NCI-H748 (cell line): Measurements from ENCODE around the gene GPLD1.

ENCODE experiments used
- DNase-seq: peaks from one replicate; lab custom pipeline; 2025; ENCODE audit not compliant: unreplicated experiment; lab: John Stamatoyannopoulos, UW

GPLD1 gene

DNA sequence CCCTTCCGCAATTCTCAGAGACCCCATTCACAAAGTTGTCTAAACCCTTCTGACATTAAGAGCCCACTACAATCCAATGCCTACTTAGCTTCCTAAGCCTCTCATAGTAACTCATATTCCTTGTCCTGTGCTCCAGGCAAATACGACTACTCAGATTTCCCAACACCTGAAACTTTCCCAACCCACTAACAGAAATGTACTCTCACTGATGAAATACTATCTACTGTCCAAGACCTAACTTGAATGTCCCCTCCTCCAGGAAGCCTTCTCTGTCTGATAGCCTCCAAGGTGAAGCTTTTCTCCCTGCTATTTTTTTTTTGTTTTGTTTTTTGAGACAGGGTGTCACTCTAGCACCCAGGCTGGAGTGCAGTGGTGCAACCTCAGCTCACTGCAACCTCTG, 30.4 kb downstream of the GPLD1 start:
- DNase-seq, result no peak

GRCh38 chr6:24458134-24458533, 31.2 kb downstream of the GPLD1 start:
- DNase-seq, result no peak

- DNase-seq, result no peak
Measured at GRCh38 chr6:24455061-24455460, 34.3 kb downstream of the GPLD1 start.

GRCh38 chr6:24454452-24454851, 34.9 kb downstream of the GPLD1 start:
- DNase-seq, result no peak

DNA sequence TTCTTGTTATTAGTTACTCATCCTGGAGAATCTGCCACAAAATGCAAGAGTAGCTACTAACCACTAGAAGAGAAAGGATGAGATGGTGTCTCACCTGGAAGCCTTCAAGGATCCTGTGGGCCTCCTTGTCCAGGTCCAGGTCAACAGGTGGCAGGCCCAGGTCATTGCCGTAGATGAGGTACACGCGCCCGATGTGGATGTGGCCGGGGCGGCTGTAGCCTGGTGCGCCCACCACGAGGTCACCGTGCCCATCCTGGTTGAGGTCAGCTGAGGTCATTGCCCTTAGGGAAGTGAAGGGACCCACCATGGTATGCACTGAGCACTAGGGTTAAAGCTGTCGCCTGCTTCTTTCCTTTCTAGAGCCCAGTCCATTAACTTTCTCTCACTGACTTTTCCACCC, 35.5 kb downstream of the GPLD1 start:
- DNase-seq, result no peak

GRCh38 chr6:24451581-24452388, 37.6 kb downstream of the GPLD1 start:
- DNase-seq, result no peak

DNA sequence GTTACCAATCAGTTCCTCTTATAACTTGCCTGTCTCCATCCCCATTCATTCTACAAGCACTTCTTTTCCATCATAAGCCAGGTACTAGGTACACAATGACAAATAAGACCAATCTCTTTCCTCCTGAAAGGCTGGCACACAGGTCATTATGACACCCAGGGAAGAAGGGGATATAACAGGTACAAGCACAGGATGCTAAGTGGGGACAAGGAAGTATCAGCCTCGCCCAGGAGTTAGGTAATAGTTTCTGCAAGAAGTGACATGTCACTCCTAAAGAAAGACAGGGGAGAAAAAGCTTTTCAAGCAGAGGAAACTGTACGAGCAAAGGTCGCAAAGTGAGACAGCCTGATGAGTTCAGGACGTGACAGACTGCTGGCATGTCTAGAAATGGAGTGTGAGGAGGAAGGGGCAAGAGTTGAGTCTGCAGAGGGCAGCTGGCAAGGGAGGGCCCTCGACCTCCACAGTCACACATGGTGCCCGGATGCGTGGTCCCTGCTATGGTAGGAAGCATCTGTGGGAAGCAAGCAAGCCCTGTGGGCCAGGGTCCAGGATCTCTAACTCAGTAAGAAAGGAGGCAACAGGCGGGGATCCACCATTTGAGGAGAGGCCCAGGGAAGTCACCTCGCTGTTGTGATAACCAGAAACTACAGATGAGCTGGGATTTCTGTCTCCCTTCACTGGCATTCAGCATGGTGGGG, 40.4 kb downstream of the GPLD1 start:
- DNase-seq, result no peak

DNA sequence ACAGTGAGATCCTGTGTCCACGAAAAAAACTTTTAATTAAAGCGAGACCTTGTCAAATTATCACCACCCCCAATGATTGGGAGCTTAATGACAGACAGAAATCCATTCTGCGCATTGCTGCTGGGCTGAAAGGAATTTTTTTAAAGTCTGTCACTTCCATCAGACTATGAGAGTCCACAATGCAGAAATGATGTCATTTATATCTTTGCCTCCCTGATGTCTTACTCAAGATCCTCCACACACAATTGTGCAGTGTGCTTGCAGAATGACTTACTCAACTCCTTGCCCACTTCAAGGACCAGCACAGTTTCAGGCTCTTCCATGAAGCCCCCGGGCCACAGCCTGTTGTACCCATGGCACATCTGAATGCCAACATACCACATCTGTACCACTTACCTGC, 41.0 kb downstream of the GPLD1 start:
- no peak for DNase-seq

GRCh38 chr6:24446670-24447069, 42.7 kb downstream of the GPLD1 start:
- DNase-seq, result no peak

DNA sequence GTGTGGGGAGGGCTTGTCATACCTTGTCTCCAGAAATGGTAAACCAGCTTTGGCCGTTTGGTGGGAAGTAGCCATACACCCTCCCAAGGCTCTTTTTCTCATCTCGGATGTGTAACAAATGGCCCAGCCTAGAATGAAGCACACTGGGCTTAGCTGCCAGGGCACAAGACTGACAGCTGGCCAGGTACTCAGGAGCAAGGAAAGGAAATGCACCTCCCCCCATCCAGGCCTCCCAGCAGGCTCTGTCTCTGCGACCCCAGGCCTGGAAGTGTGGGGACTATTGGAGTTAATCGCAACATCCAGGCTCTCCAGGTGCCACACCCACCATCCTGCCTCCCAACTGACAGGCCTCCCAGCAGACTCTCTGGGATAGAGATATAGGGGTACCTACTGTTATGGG, 43.7 kb downstream of the GPLD1 start:
- no peak for DNase-seq

GRCh38 chr6:24444588-24444987, 44.8 kb downstream of the GPLD1 start:
- DNase-seq, result no peak

DNA sequence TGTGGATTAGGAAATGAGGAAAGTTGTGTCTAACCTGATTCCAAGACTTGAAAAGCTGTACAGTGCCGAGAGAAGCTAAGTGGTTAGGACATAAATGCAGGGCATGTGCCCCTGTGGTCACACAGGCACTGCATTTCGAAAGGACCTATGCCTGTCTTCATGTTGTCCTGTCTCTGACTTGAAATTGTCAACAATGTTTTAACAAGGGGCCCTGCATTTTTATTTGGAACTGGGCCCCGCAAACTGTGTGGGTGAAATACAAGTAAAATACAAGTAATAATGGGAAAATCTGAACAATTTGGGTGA, 47.8 kb downstream of the GPLD1 start:
- no peak for DNase-seq

GRCh38 chr6:24440897-24441598, 48.3 kb downstream of the GPLD1 start:
- DNase-seq, result no peak

- DNase-seq, result no peak
Measured at GRCh38 chr6:24439858-24440539, 49.4 kb downstream of the GPLD1 start.

- no peak for DNase-seq
Measured at GRCh38 chr6:24436979-24437378, 52.4 kb downstream of the GPLD1 start.

- no peak for DNase-seq
Measured at GRCh38 chr6:24432611-24433010, 56.8 kb downstream of the GPLD1 start.

DNA sequence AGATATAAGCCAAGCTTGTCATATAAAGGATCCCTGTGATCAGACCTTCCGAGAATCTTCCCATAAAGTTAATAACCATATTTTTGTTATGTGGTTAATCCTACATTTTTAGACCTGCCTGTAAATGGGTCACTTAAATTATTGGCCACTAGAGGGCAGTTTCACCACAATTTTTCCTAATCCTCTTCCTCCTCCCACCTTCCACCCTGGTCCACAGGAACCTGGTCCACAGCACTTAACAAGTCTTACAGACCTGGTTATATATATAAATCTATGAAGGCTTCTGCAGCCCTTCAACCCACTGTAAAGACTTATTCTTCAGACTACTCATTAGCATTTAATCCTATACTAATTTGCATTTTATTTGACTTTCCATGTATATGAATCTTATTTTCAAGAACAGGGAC, 58.3 kb downstream of the GPLD1 start:
- DNase-seq, result peak; percentile 66

- DNase-seq, result no peak
Measured at GRCh38 chr6:24430086-24430485, 59.3 kb downstream of the GPLD1 start.

DNA sequence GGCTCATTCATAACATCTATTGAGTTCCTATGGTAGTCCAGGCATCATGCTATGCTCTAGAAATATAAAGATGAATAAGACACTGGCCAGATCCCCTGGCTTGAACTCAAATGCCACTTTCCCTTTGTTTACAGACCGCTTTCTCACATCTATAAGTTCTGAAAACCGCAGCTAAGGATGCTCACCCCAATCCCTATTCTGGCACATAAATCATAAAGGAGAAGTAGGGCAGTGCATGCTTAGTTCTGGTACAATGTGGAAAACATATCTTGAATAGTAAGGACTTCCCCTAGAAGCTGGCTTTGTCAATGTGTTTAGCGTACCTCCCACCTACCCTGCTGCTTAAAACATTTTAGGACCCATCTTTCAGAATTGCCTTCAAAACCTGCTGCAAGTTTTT, 60.2 kb downstream of the GPLD1 start:
- no peak for DNase-seq

DNA sequence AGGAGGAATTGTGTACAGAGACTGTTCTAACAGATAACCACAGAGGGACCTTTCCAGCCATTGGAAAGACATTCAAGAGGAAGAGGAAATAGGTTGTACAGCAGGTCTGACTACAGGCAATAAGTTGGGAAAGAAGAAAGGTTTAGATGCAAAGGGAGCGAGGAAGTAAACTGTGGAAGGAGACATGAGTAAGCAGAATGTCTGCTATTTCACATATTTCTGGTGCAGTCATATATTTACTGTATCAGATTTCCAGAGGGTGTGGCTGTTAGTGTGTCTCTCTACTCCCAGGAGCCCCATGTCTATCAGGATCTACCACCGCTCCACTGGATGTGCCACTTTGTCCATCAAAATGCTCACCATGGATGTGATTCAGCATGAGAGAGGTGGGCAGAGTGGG, 60.8 kb downstream of the GPLD1 start:
- DNase-seq, result no peak

DNA sequence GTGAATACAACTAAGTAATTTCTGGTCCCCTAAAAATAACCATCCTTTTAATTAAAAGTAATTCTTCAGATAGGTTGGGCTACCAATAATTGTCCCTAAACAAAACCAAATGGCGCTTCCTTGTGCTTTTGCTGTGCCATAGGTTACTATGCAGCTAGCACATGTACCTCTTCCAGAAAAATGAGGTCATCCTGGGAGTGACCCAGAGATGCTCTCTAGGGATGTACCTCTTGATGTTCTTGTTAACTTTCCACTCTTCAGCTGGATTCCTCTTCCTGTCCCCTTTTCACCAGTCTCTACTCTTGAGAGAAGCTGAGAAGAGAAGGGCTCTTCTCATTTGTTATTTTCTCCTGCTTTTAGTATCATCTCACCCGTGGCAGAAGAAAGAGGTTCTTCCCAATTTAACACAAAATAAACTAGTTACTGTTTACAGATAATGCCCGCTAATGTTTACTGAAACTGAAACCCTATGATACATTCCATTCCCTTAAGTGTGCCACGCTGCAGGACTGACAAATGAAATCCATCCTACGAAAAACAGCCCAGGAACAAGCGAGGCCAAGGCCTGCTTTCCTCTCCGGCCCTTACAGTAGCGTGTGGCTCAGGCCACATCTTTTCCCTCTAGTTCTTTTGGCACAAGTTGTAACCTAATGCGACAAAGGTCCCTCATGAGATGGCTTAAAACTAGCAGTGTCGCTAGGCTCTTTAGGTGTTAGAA, 62.5 kb downstream of the GPLD1 start:
- DNase-seq, result no peak
